ENCODE results near the gene EFTUD2.

DNA sequence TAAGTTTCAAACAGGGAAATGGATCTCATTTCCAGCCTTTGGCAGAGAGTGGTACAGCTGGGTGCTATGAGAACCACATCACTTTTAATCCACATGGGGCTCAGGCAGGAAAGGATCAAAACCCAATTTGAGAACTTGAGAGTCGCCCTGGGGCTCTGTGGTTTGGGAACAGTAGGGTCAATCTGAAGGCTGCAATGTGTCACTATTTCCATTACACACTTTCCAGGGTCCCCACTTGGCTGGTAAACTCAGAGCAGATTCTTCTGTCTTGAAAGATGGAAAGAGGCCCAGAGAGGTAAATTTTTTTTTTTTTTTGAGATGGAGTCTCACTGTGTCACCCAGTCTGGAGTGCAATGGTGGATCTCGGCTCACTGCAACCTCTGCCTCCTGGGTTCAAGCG lies 58.3 kb downstream of the EFTUD2 start:
- TF ChIP-seq, protein P1, sequence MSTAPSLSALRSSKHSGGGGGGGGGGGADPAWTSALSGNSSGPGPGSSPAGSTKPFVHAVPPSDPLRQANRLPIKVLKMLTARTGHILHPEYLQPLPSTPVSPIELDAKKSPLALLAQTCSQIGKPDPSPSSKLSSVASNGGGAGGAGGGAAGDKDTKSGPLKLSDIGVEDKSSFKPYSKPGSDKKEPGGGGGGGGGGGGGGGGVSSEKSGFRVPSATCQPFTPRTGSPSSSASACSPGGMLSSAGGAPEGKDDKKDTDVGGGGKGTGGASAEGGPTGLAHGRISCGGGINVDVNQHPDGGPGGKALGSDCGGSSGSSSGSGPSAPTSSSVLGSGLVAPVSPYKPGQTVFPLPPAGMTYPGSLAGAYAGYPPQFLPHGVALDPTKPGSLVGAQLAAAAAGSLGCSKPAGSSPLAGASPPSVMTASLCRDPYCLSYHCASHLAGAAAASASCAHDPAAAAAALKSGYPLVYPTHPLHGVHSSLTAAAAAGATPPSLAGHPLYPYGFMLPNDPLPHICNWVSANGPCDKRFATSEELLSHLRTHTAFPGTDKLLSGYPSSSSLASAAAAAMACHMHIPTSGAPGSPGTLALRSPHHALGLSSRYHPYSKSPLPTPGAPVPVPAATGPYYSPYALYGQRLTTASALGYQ (CRISPR knock-in tag; IDR thresholded peaks at IDR 0.05): no peak
- TF ChIP-seq POLR2A (IDR thresholded peaks at IDR 0.05; ENCODE audit: insufficient read depth in 1 of 2, low read depth in 2 of 2, low read length in 2 of 2) (no peak), BCL6 (CRISPR knock-in tag; IDR thresholded peaks at IDR 0.05) (no peak), ZFX (CRISPR knock-in tag; IDR thresholded peaks at IDR 0.05; ENCODE audit: low read depth) (no peak), POLR2AphosphoS5 (IDR thresholded peaks at IDR 0.05; ENCODE audit: low read depth, low read length) (no peak), SUZ12 (IDR thresholded peaks at IDR 0.05; ENCODE audit: low read depth, low read length) (no peak), KDM1A (CRISPR knock-in tag; IDR thresholded peaks at IDR 0.05) (no peak), RORA (CRISPR knock-in tag; IDR thresholded peaks at IDR 0.05) (no peak)
- TF ChIP-seq, protein P2, sequence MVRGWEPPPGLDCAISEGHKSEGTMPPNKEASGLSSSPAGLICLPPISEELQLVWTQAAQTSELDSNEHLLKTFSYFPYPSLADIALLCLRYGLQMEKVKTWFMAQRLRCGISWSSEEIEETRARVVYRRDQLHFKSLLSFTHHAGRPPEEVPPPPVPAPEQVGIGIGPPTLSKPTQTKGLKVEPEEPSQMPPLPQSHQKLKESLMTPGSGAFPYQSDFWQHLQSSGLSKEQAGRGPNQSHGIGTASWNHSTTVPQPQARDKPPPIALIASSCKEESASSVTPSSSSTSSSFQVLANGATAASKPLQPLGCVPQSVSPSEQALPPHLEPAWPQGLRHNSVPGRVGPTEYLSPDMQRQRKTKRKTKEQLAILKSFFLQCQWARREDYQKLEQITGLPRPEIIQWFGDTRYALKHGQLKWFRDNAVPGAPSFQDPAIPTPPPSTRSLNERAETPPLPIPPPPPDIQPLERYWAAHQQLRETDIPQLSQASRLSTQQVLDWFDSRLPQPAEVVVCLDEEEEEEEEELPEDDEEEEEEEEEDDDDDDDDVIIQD (CRISPR knock-in tag; IDR thresholded peaks at IDR 0.05; ENCODE audit: low read depth): no peak
- TF ChIP-seq, protein P3, sequence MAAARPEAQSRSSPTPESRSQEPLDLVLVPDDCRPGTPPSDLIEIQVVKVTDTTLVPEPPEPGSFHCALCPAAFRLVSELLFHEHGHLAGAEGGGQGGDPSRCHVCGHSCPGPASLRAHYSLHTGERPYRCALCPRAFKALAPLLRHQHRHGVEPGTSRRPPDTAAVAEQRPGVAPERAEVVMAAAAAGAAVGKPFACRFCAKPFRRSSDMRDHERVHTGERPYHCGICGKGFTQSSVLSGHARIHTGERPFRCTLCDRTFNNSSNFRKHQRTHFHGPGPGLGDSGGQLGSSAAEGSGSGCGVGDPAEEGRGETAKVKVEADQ (CRISPR knock-in tag; IDR thresholded peaks at IDR 0.05; ENCODE audit: borderline replicate concordance): no peak
